Heart left ventricle (tissue), 16 donors: ENCODE data around the gene PGGHG. TPM values are rescaled to one million over a fixed set of nuclear protein-coding genes. Genes with fewer than 3 reads are reported as not detected.

ENCODE experiments used
- ATAC-seq, 4 donors: fragments of 200-7000 bp; cut with Tn5 transposase; one replicate each; pipeline ENCODE4 v1.9.1; 2020 to 2022; ENCODE audit warnings: moderate library complexity in 4 of 4, mild to moderate bottlenecking in 3 of 4, moderate number of reproducible peaks in 1 of 4
- DNase-seq, 5 donors: peaks; one replicate each; pipeline ENCODE4 v3.0.0-alpha.2; 2020
- H3K27ac ChIP-seq, 12 donors: fragments of 200-600 bp; sonication (generic) in 4 of 12; one replicate each; pipeline versions ENCODE4 v1.5.0 to v1.8.0; 2016 to 2022; ENCODE audit warnings: mild to moderate bottlenecking in 2 of 12
- H3K27me3 ChIP-seq, 9 donors: fragments of 200-600 bp; sonication (generic) in 2 of 9; one replicate each; pipeline versions ENCODE4 v1.5.1 to v1.8.0; 2016 to 2022; ENCODE audit warnings: mild to moderate bottlenecking in 3 of 9
- H3K36me3 ChIP-seq, 9 donors: fragments of 200-600 bp; sonication (generic) in 2 of 9; one replicate each; pipeline versions ENCODE4 v1.5.0 to v1.8.0; 2018 to 2022; ENCODE audit warnings: mild to moderate bottlenecking in 2 of 9
- H3K4me1 ChIP-seq, 12 donors: fragments of 200-600 bp; sonication (generic) in 4 of 12; one replicate each; pipeline versions ENCODE4 v1.5.0 to v1.8.0; 2016 to 2022; ENCODE audit warnings: mild to moderate bottlenecking in 3 of 12
- H3K4me3 ChIP-seq, 12 donors: fragments of 200-600 bp; sonication (generic) in 4 of 12; one replicate each; pipeline versions ENCODE4 v1.5.0 to v1.8.0; 2017 to 2022; ENCODE audit warnings: mild to moderate bottlenecking in 9 of 12, moderate library complexity in 4 of 12
- H3K9me3 ChIP-seq, 12 donors: fragments of 200-600 bp; sonication (generic) in 4 of 12; one replicate each; pipeline versions ENCODE4 v1.5.0 to v1.8.0; 2016 to 2022; ENCODE audit warnings: mild to moderate bottlenecking in 1 of 12
- POLR2A ChIP-seq, 2 donors: fragments of 450-650 bp; IDR thresholded peaks; one replicate each; pipeline ENCODE4 v1.6.1; 2017; ENCODE audit warnings: antibody characterized with exemption in 2 of 2, mild to moderate bottlenecking in 2 of 2, moderate library complexity in 2 of 2
- WGBS, 4 donors: extraction: QIAGEN DNeasy Blood & Tissue Kit in 2 of 4; methylation state at CpG; one replicate each; pipeline versions ENCODE4 v1.1.5 to v1.1.7; 2013 to 2018; 5-methylcytosine and 5-hydroxymethylcytosine counted together
- intact Hi-C, 10 donors: fragments of 100-400 bp; cut with DNase I; formaldehyde crosslinking; loops; one replicate each; pipeline versions ENCODE4 v1.11.1 to v1.14.2; 2022
- polyA plus RNA-seq, 2 donors: library from polyadenylated mRNA; stranded (reverse); fragments of 200-250 nt; gene quantifications; one replicate each; pipeline ENCODE4 v1.2.3, GENCODE V29; 2013
- total RNA-seq, 9 donors: library from RNA; depleted of rRNA in 2 of 9; stranded (reverse); fragments of >200 nt in 2 of 9; fragmentation: NEBNext Ultra II Directional in 3 of 9; extraction: Animal tissue kit (Norgen Biotek cat#: 25700) in 3 of 9; gene quantifications; one replicate each; pipeline versions ENCODE4 v1.1.0 to v1.2.4, GENCODE V29; 2016 to 2023
- TF ChIP-seq, protein P1 (sequence below), 12 donors: fragments of 200-600 bp; sonication (generic) in 4 of 12; IDR thresholded peaks; one replicate each; pipeline versions ENCODE4 v1.5.0 to v1.8.0; 2018 to 2022; ENCODE audit warnings: antibody characterized with exemption in 12 of 12, mild to moderate bottlenecking in 5 of 12
- donor health status: ischemic (EF 13 %, LVEDD 7.1; RV severe dilation, severe dysfunction).
- donor health status: healthy with polysubstance abuse.
- donor health status: DM: no; HTN: yes; CAD: no.
- donor health status: DM: no; HTN: no; CAD: no.
- donor health status: ischemic (EF 25% LVEDD 6.9; RV normal size, moderate dysfunction).
- donor health status: ischemic (EF 25% LVEDD 5.7; RV mildly dilated, moderate dysfunction).
- donor health status: healthy.
- donor health status: DM: yes; HTN: yes; CAD: no.
- donor health status: ischemic (EF 35%, LVEDD 5.7; RV mildly dilated, moderate dysfunction).
- donor health status: nonischemic (EF 11% LVEDD 7.7; RV severe dilation, severe dysfunction).
- donor health status: DM: yes; HTN: yes; CAD: no.
- donor health status: PGD.
- donor health status: ischemic (EF 29% LVEDD 5.4; RV normal size, mild dysfunction).
- donor health status: nonischemic (EF 23%, LVEDD 6.1; RV moderate dilation, normal function).

The PGGHG gene
- total and polyA plus RNA-seq, 11 donors: 4.5 to 15.7 (median 6.4) TPM

DNA sequence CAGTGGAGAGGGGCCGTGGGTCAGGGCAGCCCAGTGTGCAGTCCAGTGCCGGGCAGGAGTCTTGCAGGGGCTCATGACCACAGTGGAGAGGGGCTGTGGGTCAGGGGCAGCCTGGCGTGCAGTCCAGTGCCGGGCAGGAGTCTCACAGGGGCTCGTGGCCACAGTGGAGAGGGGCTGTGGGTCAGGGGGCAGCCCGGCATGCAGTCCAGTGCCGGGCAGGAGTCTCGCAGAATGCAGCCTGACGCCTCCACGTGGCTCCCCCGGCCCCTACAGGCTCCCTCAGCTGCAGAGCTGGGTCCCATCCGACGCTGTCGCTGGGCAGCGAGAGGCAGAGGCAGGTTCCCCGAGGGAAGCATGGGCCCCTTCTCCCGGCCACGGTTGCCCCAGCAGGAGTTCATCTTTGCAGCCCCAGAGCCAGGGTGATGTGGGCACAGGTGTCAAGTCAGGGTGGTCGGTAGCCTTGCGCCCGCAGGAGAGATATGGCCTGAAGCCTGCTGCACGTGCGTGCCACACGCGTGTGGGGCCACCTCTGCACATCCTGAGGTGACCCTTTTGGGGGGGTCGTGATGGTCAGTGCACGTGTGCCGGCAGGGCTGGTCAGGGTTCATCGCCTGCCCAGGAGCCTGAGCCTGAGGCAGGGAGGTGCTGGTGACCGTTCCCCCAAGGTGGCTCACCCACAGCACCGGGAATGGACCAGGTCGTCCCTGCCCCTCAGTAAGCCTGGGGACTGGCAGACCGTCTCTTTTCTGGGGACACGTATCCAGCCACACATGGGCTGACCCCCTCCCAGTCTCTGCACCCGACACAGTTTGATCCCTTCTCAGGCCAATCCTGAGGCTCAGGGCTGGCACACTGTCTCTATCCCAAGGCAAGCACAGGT is 7.5 kb downstream of the PGGHG start:
- DNase-seq (peak in 3 of 5 donors; percentile 21 to 58 (median 26)), ATAC-seq (no peak)
- TF ChIP-seq POLR2A (IDR thresholded peaks at IDR 0.05): no peak
- Histone ChIP-seq H3K4me3 (no peak overlapping the region), H3K9me3 (no peaks in the 10 kb centered on the region), H3K36me3 (peaks cover 0 to 9% (median 0%) of the 10 kb centered on the region in 9 donors), H3K27me3 (peaks cover 4 to 38% (median 17%) of the 10 kb centered on the region in 9 donors), H3K4me1 (peaks cover 0 to 18% (median 0%) of the 10 kb centered on the region in 12 donors), H3K27ac (no peak overlapping the region)
- WGBS, 4 donors: 64 to 79% (median 74%) methylated on average over 21 to 35 of the region's 35 CpGs
- intact Hi-C loops: loop anchor here in 1 of 10 donors (10.0 kb wide), 1 partner anchor 92 kb away; the partner anchor contains the start of genes BET1L and RIC8A

DNA sequence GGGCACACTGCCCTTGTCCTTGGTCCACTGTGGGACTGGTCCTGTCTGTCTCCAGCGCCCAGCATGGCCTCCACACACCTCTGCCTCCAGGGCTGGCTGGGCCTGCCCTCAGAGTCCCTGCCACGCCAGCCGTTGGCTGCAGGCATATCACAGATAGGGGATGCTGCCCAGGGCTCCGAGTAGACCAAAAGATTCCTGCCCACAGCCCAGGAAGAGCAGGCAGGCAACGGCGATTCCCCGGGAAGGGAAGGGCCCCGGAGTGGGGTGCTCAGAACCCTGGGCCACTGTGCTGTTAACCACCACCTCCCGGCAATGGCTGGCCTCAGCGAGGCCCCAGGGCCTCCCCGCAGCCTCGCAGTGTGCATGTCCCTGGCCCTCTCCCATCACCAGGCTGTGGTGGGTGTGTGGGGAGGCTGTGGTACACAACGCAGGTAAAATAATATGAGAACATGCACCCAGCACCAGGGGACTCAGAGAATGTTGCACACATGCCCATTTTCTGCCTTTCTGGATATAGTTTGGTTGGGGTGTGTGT is 8.2 kb downstream of the PGGHG start:
- TF ChIP-seq, protein P1, sequence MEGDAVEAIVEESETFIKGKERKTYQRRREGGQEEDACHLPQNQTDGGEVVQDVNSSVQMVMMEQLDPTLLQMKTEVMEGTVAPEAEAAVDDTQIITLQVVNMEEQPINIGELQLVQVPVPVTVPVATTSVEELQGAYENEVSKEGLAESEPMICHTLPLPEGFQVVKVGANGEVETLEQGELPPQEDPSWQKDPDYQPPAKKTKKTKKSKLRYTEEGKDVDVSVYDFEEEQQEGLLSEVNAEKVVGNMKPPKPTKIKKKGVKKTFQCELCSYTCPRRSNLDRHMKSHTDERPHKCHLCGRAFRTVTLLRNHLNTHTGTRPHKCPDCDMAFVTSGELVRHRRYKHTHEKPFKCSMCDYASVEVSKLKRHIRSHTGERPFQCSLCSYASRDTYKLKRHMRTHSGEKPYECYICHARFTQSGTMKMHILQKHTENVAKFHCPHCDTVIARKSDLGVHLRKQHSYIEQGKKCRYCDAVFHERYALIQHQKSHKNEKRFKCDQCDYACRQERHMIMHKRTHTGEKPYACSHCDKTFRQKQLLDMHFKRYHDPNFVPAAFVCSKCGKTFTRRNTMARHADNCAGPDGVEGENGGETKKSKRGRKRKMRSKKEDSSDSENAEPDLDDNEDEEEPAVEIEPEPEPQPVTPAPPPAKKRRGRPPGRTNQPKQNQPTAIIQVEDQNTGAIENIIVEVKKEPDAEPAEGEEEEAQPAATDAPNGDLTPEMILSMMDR (IDR thresholded peaks at IDR 0.05): no peak
- no peak for TF ChIP-seq POLR2A (IDR thresholded peaks at IDR 0.05)
- peaks cover 0 to 18% (median 0%) of the 10 kb centered on the region in 12 donors for H3K4me1 ChIP-seq
- WGBS, 4 donors: 63 to 75% (median 71%) methylated on average over 9 to 13 of the region's 13 CpGs
- intact Hi-C loops: loop anchor here in 1 of 10 donors (10.0 kb wide), 1 partner anchor 92 kb away; the partner anchor contains the start of genes BET1L and RIC8A
- DNase-seq: peak in 3 of 5 donors; percentile 21 to 51 (median 23)
- peaks cover 4 to 42% (median 17%) of the 10 kb centered on the region in 9 donors for H3K27me3 ChIP-seq
- no peaks in the 10 kb centered on the region for H3K9me3 ChIP-seq
- no peak overlapping the region for H3K4me3 ChIP-seq
- H3K36me3 ChIP-seq: peaks cover 0 to 9% (median 0%) of the 10 kb centered on the region in 9 donors
- ATAC-seq: peak in 1 of 4 donors; percentile 18
- no peak overlapping the region for H3K27ac ChIP-seq

DNA sequence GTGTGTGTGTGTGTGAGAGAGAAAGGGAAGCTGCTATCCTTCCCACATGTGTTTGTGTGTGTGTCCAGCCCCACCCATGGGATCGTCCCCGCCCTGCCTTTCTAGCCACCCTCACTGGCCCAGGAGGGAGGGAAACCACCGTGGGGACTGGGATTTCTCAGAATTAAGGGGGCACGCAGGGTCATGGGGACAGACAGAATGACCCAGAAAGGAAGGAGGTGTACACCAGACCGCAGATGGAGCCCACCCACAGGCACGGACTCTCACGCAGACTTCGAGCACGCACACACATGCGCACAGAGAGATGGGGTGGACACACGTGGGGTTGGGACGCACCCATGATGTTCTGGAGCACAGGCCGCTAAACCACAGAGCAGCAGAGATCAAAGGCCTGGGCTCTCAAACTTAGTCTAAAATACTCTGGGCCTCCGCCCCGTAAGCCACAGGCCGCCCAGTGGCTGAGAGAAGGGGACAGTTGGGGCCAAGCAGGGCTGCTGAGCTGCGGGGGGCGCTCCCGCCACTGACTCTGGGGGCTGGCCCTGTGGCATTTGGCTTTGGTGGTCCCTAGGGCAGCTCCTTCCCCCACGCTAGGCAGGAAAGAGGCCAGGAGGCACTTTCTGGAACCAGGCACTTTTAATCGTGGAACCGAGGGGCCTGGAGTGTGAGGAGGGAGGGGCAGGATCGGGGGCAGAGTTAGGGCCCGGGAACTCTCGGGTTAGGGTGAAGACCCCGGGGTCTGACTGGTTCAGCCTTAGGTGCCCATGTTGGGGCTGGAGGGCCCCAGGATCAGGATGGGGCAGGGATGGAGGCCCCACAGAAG is 8.9 kb downstream of the PGGHG start:
- DNase-seq: peak in 3 of 5 donors; percentile 53 to 65 (median 56)
- H3K27me3 ChIP-seq: peaks cover 4 to 47% (median 17%) of the 10 kb centered on the region in 9 donors
- WGBS, 4 donors: 54 to 66% (median 57%) methylated on average over 25 to 26 of the region's 26 CpGs
- intact Hi-C loops: loop anchor here in 1 of 10 donors (2.0 to 10.0 kb wide), 2 partner anchors 45 to 93 kb away; partner anchors contain the start of genes BET1L and RIC8A
- H3K27ac ChIP-seq: no peak overlapping the region
- H3K4me1 ChIP-seq: peaks cover 0 to 18% (median 0%) of the 10 kb centered on the region in 12 donors
- H3K36me3 ChIP-seq: peaks cover 0 to 6% (median 0%) of the 10 kb centered on the region in 9 donors
- H3K9me3 ChIP-seq: no peaks in the 10 kb centered on the region
- ATAC-seq: peak in 3 of 4 donors; percentile 43 to 61 (median 51)
- TF ChIP-seq POLR2A (IDR thresholded peaks at IDR 0.05): no peak
- H3K4me3 ChIP-seq: no peak overlapping the region

DNA sequence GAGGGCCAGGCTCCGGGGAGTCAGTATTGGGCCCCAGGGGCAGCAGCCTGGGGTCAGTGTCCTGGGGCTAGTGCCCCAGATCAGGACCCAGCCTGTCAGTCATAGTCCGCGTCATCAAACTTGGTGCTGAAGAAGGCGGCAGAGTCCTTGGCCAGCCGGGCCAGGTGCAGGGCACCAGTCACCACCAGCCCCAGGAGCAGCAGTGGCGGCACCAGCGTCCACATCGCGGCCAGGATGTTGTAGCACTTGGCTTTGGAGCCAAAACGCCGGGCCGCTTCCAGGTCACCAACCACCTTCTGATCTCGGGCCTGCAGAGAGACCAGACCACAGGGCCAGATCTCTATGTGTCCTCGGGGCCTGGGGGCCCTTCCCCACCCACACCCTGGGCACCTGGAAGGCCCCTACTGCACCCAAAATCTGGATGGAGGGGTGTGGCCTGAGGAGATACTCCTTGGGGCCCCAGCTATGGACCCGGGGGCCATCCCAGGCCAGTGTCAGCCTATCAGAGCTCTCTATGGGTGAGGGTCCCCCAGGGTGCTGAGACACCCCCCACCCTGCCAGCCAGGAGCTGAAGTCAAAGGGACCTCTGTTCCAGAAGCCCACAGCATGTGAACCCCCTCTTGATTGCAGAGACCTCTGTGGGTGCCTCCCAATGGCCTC is 9.6 kb downstream of the PGGHG start:
- peaks cover 0 to 4% (median 0%) of the 10 kb centered on the region in 9 donors for H3K36me3 ChIP-seq
- DNase-seq: peak in 2 of 5 donors; percentile 14 to 51
- TF ChIP-seq POLR2A (IDR thresholded peaks at IDR 0.05): no peak
- TF ChIP-seq, protein P1 (IDR thresholded peaks at IDR 0.05): no peak
- H3K9me3 ChIP-seq: no peaks in the 10 kb centered on the region
- H3K4me1 ChIP-seq: peaks cover 0 to 18% (median 0%) of the 10 kb centered on the region in 12 donors
- WGBS, 4 donors: 59 to 76% (median 69%) methylated on average over 11 to 15 of the region's 15 CpGs
- H3K27ac ChIP-seq: no peak overlapping the region
- intact Hi-C loops: loop anchor here in 1 of 10 donors (2.0 to 10.0 kb wide), 2 partner anchors 46 to 94 kb away; partner anchors contain the start of genes BET1L and RIC8A
- no peak for ATAC-seq
- H3K4me3 ChIP-seq: no peak overlapping the region
- H3K27me3 ChIP-seq: peaks cover 4 to 47% (median 17%) of the 10 kb centered on the region in 9 donors
